SU-DHL-6 (cell line): ENCODE results near the gene DNAJB4.

Experiments used
- H2AFZ ChIP-seq: fragments of 200-600 bp; sonication (generic); 2 replicates; pipeline ENCODE4 v1.6.1; 2014; ENCODE audit warnings: low read depth, mild to moderate bottlenecking, moderate library complexity, mixed read lengths, antibody characterized with exemption, low read length; ENCODE audit not compliant: severe bottlenecking
- H3F3A ChIP-seq: fragments of 200-600 bp; shearing (Covaris generic); 2 replicates; pipeline ENCODE4 v1.6.0; 2016; ENCODE audit warnings: antibody characterized with exemption, mild to moderate bottlenecking; ENCODE audit not compliant: insufficient read depth
- H3K27ac ChIP-seq: fragments of 200-600 bp; sonication (generic); 2 replicates; pipeline ENCODE4 v1.5.1; 2016; ENCODE audit warnings: low read depth, mild to moderate bottlenecking, low read length, moderate library complexity, mixed read lengths
- H3K27me3 ChIP-seq: fragments of 200-600 bp; sonication (generic), shearing (Covaris generic); 2 replicates; pipeline ENCODE4 v1.6.0; 2014; ENCODE audit warnings: mild to moderate bottlenecking, low read length
- H3K36me3 ChIP-seq: fragments of 200-600 bp; sonication (generic); 2 replicates; pipeline ENCODE4 v1.6.1; 2014; ENCODE audit warnings: mild to moderate bottlenecking, low read length, mixed read lengths
- H3K4me2 ChIP-seq: fragments of 300-600, 200-600 bp; shearing (Covaris generic), sonication (generic); 2 replicates; pipeline ENCODE4 v1.6.0; 2014; ENCODE audit warnings: low read length, low read depth, mild to moderate bottlenecking; ENCODE audit not compliant: poor library complexity, severe bottlenecking
- H3K4me3 ChIP-seq: fragments of 200-600 bp; sonication (generic); 2 replicates; pipeline ENCODE4 v1.5.1; 2014; ENCODE audit warnings: antibody characterized with exemption, low read length, mild to moderate bottlenecking, mixed read lengths; ENCODE audit not compliant: insufficient read depth, poor library complexity, severe bottlenecking
- H3K79me2 ChIP-seq: fragments of 200-600 bp; sonication (generic); 2 replicates; pipeline ENCODE4 v1.6.1; 2014; ENCODE audit warnings: mild to moderate bottlenecking, low read length, moderate library complexity; ENCODE audit not compliant: insufficient read depth
- H3K9ac ChIP-seq: fragments of 200-600 bp; sonication (generic); 2 replicates; pipeline ENCODE4 v1.7.0; 2014; ENCODE audit warnings: mild to moderate bottlenecking, low read length
- H3K9me2 ChIP-seq: fragments of 200-600 bp; sonication (generic); replicated peaks from 2 replicates; pipeline ENCODE4 v1.6.1; 2014; ENCODE audit warnings: low read length; ENCODE audit not compliant: insufficient read depth
- H3K9me3 ChIP-seq: fragments of 200-600 bp; sonication (generic); 2 replicates; pipeline ENCODE4 v1.6.1; 2014; ENCODE audit warnings: low read length, mixed read lengths; ENCODE audit not compliant: insufficient read depth
- H4K20me1 ChIP-seq: fragments of 200-600 bp; sonication (generic); 2 replicates; pipeline ENCODE4 v1.6.1; 2014; ENCODE audit warnings: low read depth, mild to moderate bottlenecking, antibody characterized with exemption, low read length, moderate library complexity, mixed read lengths
- EZH2phosphoT487 ChIP-seq: fragments of 200-600 bp; sonication (generic), shearing (Covaris generic); conservative IDR thresholded peaks from 2 replicates; pipeline ENCODE4 v1.6.1; 2018; ENCODE audit warnings: mild to moderate bottlenecking, antibody characterized with exemption, low read length, moderate library complexity, mixed read lengths
- TF ChIP-seq, protein P1 (sequence below): fragments of 200-600 bp; sonication (generic); IDR thresholded peaks from one replicate; pipeline ENCODE4 v1.5.1; 2017; ENCODE audit warnings: antibody characterized with exemption, mild to moderate bottlenecking, low read length, moderate library complexity; ENCODE audit not compliant: insufficient read depth, poor library complexity, severe bottlenecking

DNAJB4 gene

DNA sequence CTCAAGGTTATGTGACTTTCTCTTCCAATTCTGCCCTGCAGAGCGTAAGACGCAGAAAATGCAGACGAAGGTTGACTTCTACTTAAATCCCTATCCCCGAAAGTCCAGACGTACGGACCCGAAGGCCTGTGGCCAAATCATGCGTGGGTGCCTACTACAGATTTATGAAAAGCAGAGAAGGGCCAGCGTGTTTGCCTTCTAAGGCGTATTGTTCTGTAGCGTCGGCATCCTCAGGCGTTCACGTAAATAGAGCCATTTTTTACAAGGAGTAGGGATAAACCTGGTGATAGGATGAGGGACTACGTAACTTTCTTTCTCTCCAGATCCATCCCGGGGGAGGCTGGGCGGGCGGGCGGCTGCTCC, 40.8 kb downstream of the DNAJB4 start:
- Histone ChIP-seq H3K4me3 (no peak overlapping the region), H2AFZ (no peak overlapping the region)

DNA sequence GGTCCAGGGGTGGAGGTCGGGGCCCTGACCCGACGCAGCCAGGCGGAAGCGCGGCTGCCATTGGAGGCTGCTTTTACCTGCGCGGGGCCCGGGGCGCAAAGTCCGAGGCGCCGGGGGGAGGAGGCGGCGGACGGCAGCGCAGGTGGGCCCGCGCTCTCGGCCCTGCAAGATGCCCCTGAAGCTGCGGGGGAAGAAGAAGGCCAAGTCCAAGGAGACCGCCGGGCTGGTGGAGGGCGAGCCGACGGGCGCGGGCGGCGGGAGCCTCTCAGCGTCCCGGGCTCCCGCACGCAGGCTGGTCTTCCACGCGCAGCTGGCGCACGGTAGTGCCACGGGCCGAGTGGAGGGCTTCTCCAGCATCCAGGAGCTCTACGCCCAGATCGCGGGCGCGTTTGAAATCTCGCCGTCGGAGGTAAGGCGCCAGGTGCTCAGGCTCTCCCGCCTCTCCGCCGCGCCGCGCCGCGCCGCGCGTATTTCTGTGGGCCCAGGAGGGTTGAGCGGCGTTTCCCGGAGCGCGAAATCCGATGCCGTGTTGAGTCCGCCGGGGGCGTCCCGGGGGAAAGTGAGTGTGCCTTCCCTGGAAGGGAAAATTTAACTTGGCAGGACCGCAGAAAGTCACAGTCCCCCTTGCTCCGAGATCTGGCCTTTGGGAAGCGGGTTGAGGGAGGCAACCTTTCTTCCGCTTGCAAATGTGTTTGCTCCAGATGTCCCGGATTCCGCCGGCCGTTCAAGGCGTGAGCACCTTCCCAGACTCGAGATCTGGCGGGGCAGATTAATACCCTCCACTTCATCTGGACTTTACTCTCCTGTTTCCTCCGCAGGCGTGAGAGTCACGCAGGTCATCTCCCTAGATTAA, 41.4 kb downstream of the DNAJB4 start, which contains the start of gene GIPC2:
GIPC2 (plus strand) TSS at position 41 of the 853 bp plus-strand sequence; CDS start at position 170, 129 bp downstream.
- TF ChIP-seq EZH2phosphoT487: no peak
- TF ChIP-seq, protein P1, sequence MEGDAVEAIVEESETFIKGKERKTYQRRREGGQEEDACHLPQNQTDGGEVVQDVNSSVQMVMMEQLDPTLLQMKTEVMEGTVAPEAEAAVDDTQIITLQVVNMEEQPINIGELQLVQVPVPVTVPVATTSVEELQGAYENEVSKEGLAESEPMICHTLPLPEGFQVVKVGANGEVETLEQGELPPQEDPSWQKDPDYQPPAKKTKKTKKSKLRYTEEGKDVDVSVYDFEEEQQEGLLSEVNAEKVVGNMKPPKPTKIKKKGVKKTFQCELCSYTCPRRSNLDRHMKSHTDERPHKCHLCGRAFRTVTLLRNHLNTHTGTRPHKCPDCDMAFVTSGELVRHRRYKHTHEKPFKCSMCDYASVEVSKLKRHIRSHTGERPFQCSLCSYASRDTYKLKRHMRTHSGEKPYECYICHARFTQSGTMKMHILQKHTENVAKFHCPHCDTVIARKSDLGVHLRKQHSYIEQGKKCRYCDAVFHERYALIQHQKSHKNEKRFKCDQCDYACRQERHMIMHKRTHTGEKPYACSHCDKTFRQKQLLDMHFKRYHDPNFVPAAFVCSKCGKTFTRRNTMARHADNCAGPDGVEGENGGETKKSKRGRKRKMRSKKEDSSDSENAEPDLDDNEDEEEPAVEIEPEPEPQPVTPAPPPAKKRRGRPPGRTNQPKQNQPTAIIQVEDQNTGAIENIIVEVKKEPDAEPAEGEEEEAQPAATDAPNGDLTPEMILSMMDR: no peak
- Histone ChIP-seq H4K20me1 (no peaks in the 10 kb centered on the region), H3K36me3 (no peaks in the 10 kb centered on the region), H3K9me3 (no peaks in the 10 kb centered on the region), H3K27ac (no peak within 1 kb of the TSS), H3K9me2 (no peaks in the 10 kb centered on the region), H3K4me2 (no peak within 1 kb of the TSS), H2AFZ (no peak within 1 kb of the TSS), H3F3A (no peaks in the 10 kb centered on the region), H3K9ac (no peak within 1 kb of the TSS), H3K4me3 (no peak within 1 kb of the TSS), H3K27me3 (no peaks in the 10 kb centered on the region), H3K79me2 (no peaks in the 10 kb centered on the region)

More for the DNA sequence above, 40.8 kb downstream of the DNAJB4 start:
- TF ChIP-seq, protein P1: no peak
- TF ChIP-seq EZH2phosphoT487: no peak
- Histone ChIP-seq H3K9ac (no peak overlapping the region), H3K9me2 (no peaks in the 10 kb centered on the region), H3K27ac (no peak overlapping the region), H3K27me3 (no peaks in the 10 kb centered on the region), H3K36me3 (no peaks in the 10 kb centered on the region), H3K4me2 (no peak overlapping the region), H3F3A (no peaks in the 10 kb centered on the region), H3K9me3 (no peaks in the 10 kb centered on the region), H4K20me1 (no peaks in the 10 kb centered on the region), H3K79me2 (no peaks in the 10 kb centered on the region)

DNA sequence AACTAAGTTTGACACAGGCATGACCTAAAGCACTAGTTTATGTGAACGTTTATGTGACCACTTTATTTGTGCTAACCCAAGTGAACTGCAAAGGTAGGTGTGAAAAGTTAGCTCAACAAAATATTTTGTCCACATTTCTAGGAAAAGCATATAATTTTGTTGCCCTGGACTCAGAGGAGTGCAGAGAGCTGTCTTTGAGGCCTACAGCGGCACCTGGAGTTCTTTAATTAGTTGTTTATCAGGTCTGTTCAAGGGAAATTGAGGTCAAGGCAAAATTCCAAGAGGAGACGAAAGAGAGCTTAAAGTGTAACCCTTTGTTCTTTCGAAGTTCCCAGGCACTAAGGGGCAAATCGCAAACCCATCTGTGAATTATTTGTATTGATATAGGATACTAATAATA, 42.4 kb downstream of the DNAJB4 start:
- Histone ChIP-seq H3K27me3 (no peaks in the 10 kb centered on the region), H3K27ac (no peak overlapping the region), H3K9me2 (no peaks in the 10 kb centered on the region), H3K4me2 (no peak overlapping the region), H3K36me3 (no peaks in the 10 kb centered on the region), H3K79me2 (no peaks in the 10 kb centered on the region), H4K20me1 (no peaks in the 10 kb centered on the region), H3K4me3 (no peak overlapping the region), H3K9me3 (no peaks in the 10 kb centered on the region), H3F3A (no peaks in the 10 kb centered on the region), H3K9ac (no peak overlapping the region), H2AFZ (no peak overlapping the region)
- TF ChIP-seq, protein P1: no peak
